Karpas-422 (cell line): ENCODE measurements around the gene NFU1. TPM values are rescaled to one million over a fixed set of nuclear protein-coding genes. Genes with fewer than 3 reads are reported as not detected.
A peak's percentile ranks its signal among the peaks of the same experiment; 100 is the strongest.

Experiments used
- DNase-seq: peaks from one replicate; pipeline ENCODE4 v3.0.0-alpha.2; 2015
- H2AFZ ChIP-seq: fragments of 200-600 bp; sonication (generic); 2 replicates; pipeline ENCODE4 v1.6.1; 2014; ENCODE audit warnings: antibody characterized with exemption, low read length, mixed read lengths
- H3K27ac ChIP-seq: fragments of 200-600 bp; sonication (generic); 2 replicates; pipeline ENCODE4 v1.5.1; 2014; ENCODE audit warnings: mild to moderate bottlenecking, low read length, moderate library complexity
- H3K27me3 ChIP-seq: fragments of 200-600 bp; sonication (generic); 2 replicates; pipeline ENCODE4 v1.6.1; 2014; ENCODE audit warnings: low read length, mixed read lengths
- H3K36me3 ChIP-seq: fragments of 200-600 bp; sonication (generic); 2 replicates; pipeline ENCODE4 v1.6.1; 2014; ENCODE audit warnings: low read length, mixed read lengths; ENCODE audit not compliant: insufficient read depth
- H3K4me1 ChIP-seq: fragments of 200-600 bp; sonication (generic); 2 replicates; pipeline ENCODE4 v1.6.1; 2014; ENCODE audit warnings: mild to moderate bottlenecking, low read length, mixed read lengths
- H3K4me2 ChIP-seq: fragments of 200-600 bp; sonication (generic); 2 replicates; pipeline ENCODE4 v1.6.1; 2014; ENCODE audit warnings: low read length, low read depth, mild to moderate bottlenecking; ENCODE audit not compliant: poor library complexity, severe bottlenecking
- H3K4me3 ChIP-seq: fragments of 200-600 bp; sonication (generic); 2 replicates; pipeline ENCODE4 v1.5.1; 2014; ENCODE audit warnings: mild to moderate bottlenecking, antibody characterized with exemption, low read length, mixed read lengths
- H3K79me2 ChIP-seq: fragments of 200-600 bp; sonication (generic); 2 replicates; pipeline ENCODE4 v1.6.1; 2014; ENCODE audit warnings: mild to moderate bottlenecking, low read length, mixed read lengths
- H3K9ac ChIP-seq: fragments of 200-600 bp; sonication (generic); 2 replicates; pipeline ENCODE4 v1.6.0; 2014; ENCODE audit warnings: low read length
- H3K9me2 ChIP-seq: fragments of 200-600 bp; sonication (generic), shearing (Covaris generic); replicated peaks from 2 replicates; pipeline ENCODE4 v1.6.0; 2014; ENCODE audit warnings: mild to moderate bottlenecking, low read length, moderate library complexity; ENCODE audit not compliant: insufficient read depth
- H3K9me3 ChIP-seq: fragments of 300-700, 200-600 bp; sonication (generic); 2 replicates; pipeline ENCODE4 v1.6.1; 2014; ENCODE audit warnings: low read length, mixed read lengths
- H4K20me1 ChIP-seq: fragments of 200-600 bp; sonication (generic); 2 replicates; pipeline ENCODE4 v1.6.1; 2014; ENCODE audit warnings: mild to moderate bottlenecking, antibody characterized with exemption, low read length, low read depth; ENCODE audit not compliant: insufficient read depth
- total RNA-seq: library from RNA; depleted of rRNA; stranded (reverse); fragments of >200 nt; shearing (Covaris generic); gene quantifications from 2 replicates; pipeline ENCODE4 v1.2.3, GENCODE V29; 2014; ENCODE audit warnings: low replicate concordance

The NFU1 gene
- total RNA-seq, 1 experiment from 2014 or later: 42.8 TPM

- peaks cover 9% of the 10 kb centered on the region; the same call in 1 of the 2 replicates for H3K36me3 ChIP-seq
- no peaks in the 10 kb centered on the region for H3K9me2 ChIP-seq
- H3K9ac ChIP-seq: no peak overlapping the region
- H3K4me3 ChIP-seq: no peak overlapping the region
- H4K20me1 ChIP-seq: no peaks in the 10 kb centered on the region
- no peaks in the 10 kb centered on the region for H3K79me2 ChIP-seq
- no peaks in the 10 kb centered on the region for H3K4me1 ChIP-seq
- no peaks in the 10 kb centered on the region for H3K27me3 ChIP-seq
- H2AFZ ChIP-seq: no peak overlapping the region
- no peak overlapping the region for H3K27ac ChIP-seq
- no peak for DNase-seq
- H3K9me3 ChIP-seq: no peaks in the 10 kb centered on the region
- H3K4me2 ChIP-seq: no peak overlapping the region
These were observed 43.3 kb downstream of the NFU1 start for GRCh38 chr2:69393963-69394362.

DNA sequence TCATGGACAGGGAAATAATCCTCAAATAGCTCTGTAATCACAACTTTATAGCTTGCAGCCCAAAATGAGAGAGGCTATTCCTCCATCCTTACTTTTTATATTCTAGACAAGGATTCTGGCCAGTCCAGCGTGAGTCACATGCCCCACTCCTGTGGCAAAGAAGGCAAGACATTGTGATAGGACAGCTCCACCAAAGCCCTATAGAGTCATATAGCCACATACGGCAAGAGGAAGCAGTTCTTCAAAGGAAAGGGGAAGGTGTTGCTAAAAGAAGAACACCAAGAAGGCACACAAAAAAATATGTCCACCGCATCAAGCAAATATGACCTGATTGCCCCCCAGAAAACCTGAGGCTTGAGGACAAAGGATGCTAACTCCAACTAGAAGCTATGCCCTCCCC, 46.8 kb downstream of the NFU1 start:
- H3K79me2 ChIP-seq: peaks cover 15% of the 10 kb centered on the region
- H4K20me1 ChIP-seq: no peaks in the 10 kb centered on the region
- no peaks in the 10 kb centered on the region for H3K9me3 ChIP-seq
- no peaks in the 10 kb centered on the region for H3K9me2 ChIP-seq
- H3K36me3 ChIP-seq: 0 out of 2 replicates have a peak, but pooled peaks cover 4% of the 10 kb centered on the region
- no peak for DNase-seq
- H3K27ac ChIP-seq: no peak overlapping the region
- no peak overlapping the region for H3K4me2 ChIP-seq
- H2AFZ ChIP-seq: no peak overlapping the region
- peaks cover 23% of the 10 kb centered on the region for H3K4me1 ChIP-seq
- no peak overlapping the region for H3K4me3 ChIP-seq
- H3K9ac ChIP-seq: no peak overlapping the region
- H3K27me3 ChIP-seq: no peaks in the 10 kb centered on the region

DNA sequence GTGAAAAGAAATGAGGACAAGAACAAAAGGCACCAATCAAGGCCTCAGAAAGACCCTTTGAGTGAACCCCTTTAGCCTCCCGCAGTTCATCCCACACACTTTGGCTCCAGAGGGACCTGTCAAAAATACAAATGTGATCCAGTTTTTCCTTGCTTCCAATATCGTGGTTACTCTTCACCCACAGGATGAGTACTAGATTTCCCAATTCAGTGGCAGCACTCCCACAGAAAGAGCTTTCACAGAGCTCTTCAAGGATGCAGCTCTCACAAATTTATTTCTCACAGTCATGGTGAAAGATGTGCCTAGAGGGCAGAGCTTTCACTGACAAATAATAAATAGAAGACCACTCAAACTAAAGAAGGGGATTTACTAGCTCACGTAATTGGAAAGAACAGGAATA, 47.2 kb downstream of the NFU1 start:
- Histone ChIP-seq H3K4me3 (no peak overlapping the region), H3K27me3 (no peaks in the 10 kb centered on the region), H3K36me3 (0 out of 2 replicates have a peak, but pooled peaks cover 2% of the 10 kb centered on the region), H3K9me2 (no peaks in the 10 kb centered on the region), H3K79me2 (peaks cover 20% of the 10 kb centered on the region), H4K20me1 (no peaks in the 10 kb centered on the region), H3K4me1 (peaks cover 25% of the 10 kb centered on the region), H3K9ac (no peak overlapping the region), H3K4me2 (no peak overlapping the region), H3K9me3 (no peaks in the 10 kb centered on the region), H2AFZ (no peak overlapping the region), H3K27ac (no peak overlapping the region)
- no peak for DNase-seq

DNA sequence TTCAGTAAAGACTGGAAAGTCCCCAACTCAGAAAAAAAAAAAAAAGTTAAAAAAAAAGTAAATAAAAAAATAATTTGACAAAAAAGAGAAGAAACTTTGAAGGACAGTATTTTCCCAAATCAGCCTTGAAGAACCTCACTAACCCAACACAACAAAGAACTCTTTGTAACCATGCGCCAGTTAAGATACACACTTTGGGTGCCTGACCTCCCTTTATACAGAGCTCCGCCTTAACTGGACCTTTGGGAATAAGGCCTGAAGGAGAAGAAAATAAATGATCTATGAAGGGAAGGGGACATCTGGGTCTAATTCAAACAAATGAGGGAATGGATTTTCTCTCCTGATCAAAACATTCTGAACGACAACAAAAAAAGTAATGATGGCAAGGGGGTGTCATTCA, 48.0 kb downstream of the NFU1 start:
- Histone ChIP-seq H2AFZ (no peak overlapping the region), H3K4me1 (peaks cover 29% of the 10 kb centered on the region), H3K79me2 (peaks cover 27% of the 10 kb centered on the region), H3K4me3 (no peak overlapping the region), H3K36me3 (no peaks in the 10 kb centered on the region), H3K9me2 (no peaks in the 10 kb centered on the region), H3K27ac (no peak overlapping the region), H3K9ac (no peak overlapping the region), H4K20me1 (no peaks in the 10 kb centered on the region), H3K9me3 (no peaks in the 10 kb centered on the region), H3K4me2 (no peak overlapping the region), H3K27me3 (no peaks in the 10 kb centered on the region)
- DNase-seq: no peak

DNA sequence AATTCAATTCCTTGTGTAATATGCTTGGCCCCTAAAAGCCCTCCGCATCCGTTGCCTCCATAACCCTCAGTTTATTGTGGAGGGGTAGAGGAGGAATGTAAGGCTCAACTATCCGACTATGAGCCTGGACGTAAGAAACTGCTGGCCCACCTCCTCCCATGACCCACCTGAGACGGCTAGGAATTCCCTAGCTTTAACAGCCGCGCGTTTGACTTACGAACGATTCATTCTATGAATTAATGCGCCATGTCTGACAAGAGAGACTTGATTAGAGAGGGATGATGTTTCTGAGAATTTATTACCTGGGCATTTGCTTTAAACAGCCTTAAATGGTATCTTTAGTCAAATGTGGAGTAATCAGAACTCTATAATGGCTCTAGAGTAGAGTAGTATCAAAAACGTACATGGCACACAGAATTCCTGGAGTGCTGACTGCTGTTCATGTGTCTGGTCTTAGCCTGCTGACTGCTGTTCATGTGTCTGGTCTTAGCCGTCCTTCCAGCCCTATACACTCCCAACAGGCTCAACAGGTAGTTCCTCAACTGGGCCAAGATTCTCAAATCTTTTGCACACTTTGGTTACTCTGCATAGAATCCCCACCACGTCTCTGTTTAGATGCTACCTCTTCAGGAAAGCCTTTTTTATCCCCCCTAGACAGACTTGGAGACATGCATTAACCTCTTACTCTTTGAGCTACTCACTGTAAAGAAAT, 49.3 kb downstream of the NFU1 start:
- Histone ChIP-seq H3K27ac (no peak overlapping the region), H3K27me3 (no peaks in the 10 kb centered on the region), H3K36me3 (no peaks in the 10 kb centered on the region), H3K9ac (peak overlapping the region; percentile 76), H3K4me2 (peak overlapping the region; percentile 80), H3K9me2 (no peaks in the 10 kb centered on the region), H3K79me2 (peaks cover 40% of the 10 kb centered on the region), H2AFZ (peak overlapping the region; percentile 81; the same call in 1 of the 2 replicates), H3K4me3 (peak overlapping the region; percentile 72), H3K4me1 (peaks cover 31% of the 10 kb centered on the region), H3K9me3 (no peaks in the 10 kb centered on the region), H4K20me1 (no peaks in the 10 kb centered on the region)
- peak; percentile 59 for DNase-seq

DNA sequence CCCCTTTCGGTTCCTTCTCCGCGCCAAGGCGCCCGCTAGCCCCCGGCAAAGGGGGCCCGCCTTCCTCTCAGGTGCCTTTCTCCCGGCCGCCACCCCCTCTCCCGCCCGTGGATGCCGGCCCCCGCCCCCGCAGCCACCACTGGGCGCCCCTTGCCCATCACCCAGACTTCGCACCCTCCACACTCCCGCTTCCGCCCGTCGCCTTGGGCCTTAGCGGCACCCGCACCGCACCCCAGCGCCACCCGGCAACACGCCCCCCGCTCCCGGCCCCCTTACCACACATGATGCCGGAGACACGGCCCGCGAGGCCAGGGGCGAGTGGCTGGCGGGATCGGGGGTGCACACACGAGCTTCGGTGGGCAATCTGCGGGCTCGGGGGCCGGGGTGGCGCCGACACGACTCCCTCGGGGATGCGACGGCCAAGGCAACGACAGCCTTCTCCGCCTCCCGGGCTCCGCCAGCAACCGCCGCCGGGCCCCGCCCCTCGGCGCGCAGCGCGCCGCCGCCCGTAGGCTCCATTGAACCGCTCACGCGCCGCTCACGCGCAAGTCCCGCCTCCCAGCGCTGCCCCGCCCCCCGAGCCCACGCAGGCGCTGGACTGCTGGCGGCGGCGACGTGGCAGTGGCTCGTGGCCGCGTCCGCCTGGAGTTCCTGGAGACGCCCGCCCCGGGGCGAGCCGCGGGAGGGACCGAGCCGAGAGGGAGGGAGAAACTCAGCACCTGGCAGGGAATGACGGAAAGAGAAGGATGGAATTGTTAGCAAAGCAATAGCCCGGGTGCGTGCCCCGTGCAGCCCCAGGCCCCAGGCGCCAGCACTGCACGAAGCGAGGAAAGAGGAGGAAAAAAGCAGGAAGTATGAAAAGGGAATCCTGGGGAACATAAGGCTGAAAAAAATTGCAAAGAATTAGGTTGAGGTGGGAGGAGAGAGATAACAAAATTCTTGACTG, 50.2 kb downstream of the NFU1 start, which contains the start of gene GFPT1:
TSS of gene GFPT1 (minus strand) at position 439 of the 946 bp plus-strand sequence. CDS start at position 283, 156 bp downstream.
- Histone ChIP-seq H3K9me3 (no peaks in the 10 kb centered on the region), H2AFZ (peak within 1 kb of the TSS; percentile 81), H3K4me3 (peak within 1 kb of the TSS; percentile 72), H3K9me2 (no peaks in the 10 kb centered on the region), H3K27ac (peak within 1 kb of the TSS; percentile 37), H4K20me1 (no peaks in the 10 kb centered on the region), H3K9ac (peak within 1 kb of the TSS; percentile 76), H3K4me2 (peak within 1 kb of the TSS; percentile 80), H3K27me3 (no peaks in the 10 kb centered on the region), H3K4me1 (peaks cover 33% of the 10 kb centered on the region), H3K79me2 (peaks cover 49% of the 10 kb centered on the region), H3K36me3 (no peaks in the 10 kb centered on the region)
- DNase-seq: peak; percentile 99

DNA sequence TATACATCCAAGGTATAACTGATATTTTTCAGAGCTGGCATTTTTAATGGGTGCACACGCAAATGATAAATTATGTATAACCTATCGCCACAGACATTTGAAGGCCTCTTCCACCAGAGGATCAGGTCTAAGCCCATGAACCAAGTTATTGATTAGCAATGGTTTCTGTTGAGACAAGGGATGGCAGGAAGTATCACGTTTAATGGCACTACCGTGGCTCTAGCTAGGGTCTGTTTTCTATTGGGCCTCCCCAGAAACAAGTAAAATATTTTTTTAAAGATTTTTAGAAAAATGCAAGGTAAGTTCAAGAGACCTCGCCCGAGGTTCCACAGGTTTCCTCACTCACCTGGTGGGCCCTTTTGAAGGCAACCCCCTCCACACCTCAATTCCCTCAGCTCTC, 50.9 kb downstream of the NFU1 start:
- H3K36me3 ChIP-seq: no peaks in the 10 kb centered on the region
- peak overlapping the region; percentile 64 for H2AFZ ChIP-seq
- H4K20me1 ChIP-seq: no peaks in the 10 kb centered on the region
- peaks cover 40% of the 10 kb centered on the region for H3K4me1 ChIP-seq
- peak; percentile 58 for DNase-seq
- peak overlapping the region; percentile 37 for H3K27ac ChIP-seq
- no peaks in the 10 kb centered on the region for H3K9me3 ChIP-seq
- H3K27me3 ChIP-seq: no peaks in the 10 kb centered on the region
- peaks cover 56% of the 10 kb centered on the region for H3K79me2 ChIP-seq
- H3K9me2 ChIP-seq: no peaks in the 10 kb centered on the region
- H3K4me2 ChIP-seq: peak overlapping the region; percentile 80
- peak overlapping the region; percentile 76 for H3K9ac ChIP-seq
- peak overlapping the region; percentile 72 for H3K4me3 ChIP-seq
